ENCODE data around the gene ARHGAP24. TPM values are rescaled to one million over a fixed set of nuclear protein-coding genes. Genes with fewer than 3 reads are reported as not detected.

Gene ARHGAP24
- total RNA-seq, 1 donor from 2014 or later = 10.9 TPM

GRCh38 chr4:85733798-85734197, 258.8 kb downstream of the ARHGAP24 start:
- Mint-ChIP-seq H3K27me3 (no peaks in the 10 kb centered on the region), H3K4me3 (no peak overlapping the region), H3K36me3 (no peaks in the 10 kb centered on the region), H3K4me1 (ENCODE audit: unreplicated experiment) (peaks cover 4% of the 10 kb centered on the region), H3K9me3 (no peaks in the 10 kb centered on the region), H3K27ac (no peak overlapping the region)
- TF ChIP-seq CTCF (conservative IDR thresholded peaks at IDR 0.05) = no peak
- no peak for DNase-seq (ENCODE audit: extremely low spot score, unreplicated experiment)

GRCh38 chr4:85734424-85734831, 259.5 kb downstream of the ARHGAP24 start:
- DNase-seq (ENCODE audit: extremely low spot score, unreplicated experiment) = no peak
- H3K4me1 Mint-ChIP-seq (ENCODE audit: unreplicated experiment) = peaks cover 4% of the 10 kb centered on the region
- TF ChIP-seq CTCF (conservative IDR thresholded peaks at IDR 0.05) = no peak
- no peak overlapping the region for H3K27ac Mint-ChIP-seq
- no peaks in the 10 kb centered on the region for H3K36me3 Mint-ChIP-seq
- H3K9me3 Mint-ChIP-seq = no peaks in the 10 kb centered on the region
- H3K4me3 Mint-ChIP-seq = no peak overlapping the region
- H3K27me3 Mint-ChIP-seq = no peaks in the 10 kb centered on the region

GRCh38 chr4:85736571-85736970, 261.6 kb downstream of the ARHGAP24 start:
- Mint-ChIP-seq H3K4me3 (no peak overlapping the region), H3K36me3 (no peaks in the 10 kb centered on the region), H3K9me3 (no peaks in the 10 kb centered on the region), H3K4me1 (ENCODE audit: unreplicated experiment) (peaks cover 4% of the 10 kb centered on the region), H3K27me3 (no peaks in the 10 kb centered on the region), H3K27ac (no peak overlapping the region)
- no peak for TF ChIP-seq CTCF (conservative IDR thresholded peaks at IDR 0.05)
- DNase-seq (ENCODE audit: extremely low spot score, unreplicated experiment) = no peak

GRCh38 chr4:85737254-85737653, 262.3 kb downstream of the ARHGAP24 start:
- no peaks in the 10 kb centered on the region for H3K4me1 Mint-ChIP-seq (ENCODE audit: unreplicated experiment)
- no peaks in the 10 kb centered on the region for H3K9me3 Mint-ChIP-seq
- H3K27me3 Mint-ChIP-seq = no peaks in the 10 kb centered on the region
- no peak for TF ChIP-seq CTCF (conservative IDR thresholded peaks at IDR 0.05)
- no peak overlapping the region for H3K27ac Mint-ChIP-seq
- no peak overlapping the region for H3K4me3 Mint-ChIP-seq
- no peaks in the 10 kb centered on the region for H3K36me3 Mint-ChIP-seq
- DNase-seq (ENCODE audit: extremely low spot score, unreplicated experiment) = no peak

GRCh38 chr4:85738721-85739120, 263.8 kb downstream of the ARHGAP24 start:
- H3K27ac Mint-ChIP-seq = no peak overlapping the region
- no peaks in the 10 kb centered on the region for H3K9me3 Mint-ChIP-seq
- no peaks in the 10 kb centered on the region for H3K36me3 Mint-ChIP-seq
- DNase-seq (ENCODE audit: extremely low spot score, unreplicated experiment) = no peak
- no peak for TF ChIP-seq CTCF (conservative IDR thresholded peaks at IDR 0.05)
- no peak overlapping the region for H3K4me3 Mint-ChIP-seq
- no peaks in the 10 kb centered on the region for H3K4me1 Mint-ChIP-seq (ENCODE audit: unreplicated experiment)
- H3K27me3 Mint-ChIP-seq = no peaks in the 10 kb centered on the region

GRCh38 chr4:85740431-85740861, 265.5 kb downstream of the ARHGAP24 start:
- no peak for DNase-seq (ENCODE audit: extremely low spot score, unreplicated experiment)
- no peak for TF ChIP-seq CTCF (conservative IDR thresholded peaks at IDR 0.05)
- Mint-ChIP-seq H3K9me3 (no peaks in the 10 kb centered on the region), H3K4me3 (no peak overlapping the region), H3K36me3 (no peaks in the 10 kb centered on the region), H3K27me3 (no peaks in the 10 kb centered on the region), H3K4me1 (ENCODE audit: unreplicated experiment) (no peaks in the 10 kb centered on the region), H3K27ac (no peak overlapping the region)

All from type B pancreatic cell (in vitro differentiated cells).